ENCODE measurements around the gene TRIM71.
"Not testable (repeated sequence)": the region's sequence is repeated elsewhere in the genome, so short reads cannot be mapped to it uniquely, and the experiment has no call there.

Gene TRIM71

DNA sequence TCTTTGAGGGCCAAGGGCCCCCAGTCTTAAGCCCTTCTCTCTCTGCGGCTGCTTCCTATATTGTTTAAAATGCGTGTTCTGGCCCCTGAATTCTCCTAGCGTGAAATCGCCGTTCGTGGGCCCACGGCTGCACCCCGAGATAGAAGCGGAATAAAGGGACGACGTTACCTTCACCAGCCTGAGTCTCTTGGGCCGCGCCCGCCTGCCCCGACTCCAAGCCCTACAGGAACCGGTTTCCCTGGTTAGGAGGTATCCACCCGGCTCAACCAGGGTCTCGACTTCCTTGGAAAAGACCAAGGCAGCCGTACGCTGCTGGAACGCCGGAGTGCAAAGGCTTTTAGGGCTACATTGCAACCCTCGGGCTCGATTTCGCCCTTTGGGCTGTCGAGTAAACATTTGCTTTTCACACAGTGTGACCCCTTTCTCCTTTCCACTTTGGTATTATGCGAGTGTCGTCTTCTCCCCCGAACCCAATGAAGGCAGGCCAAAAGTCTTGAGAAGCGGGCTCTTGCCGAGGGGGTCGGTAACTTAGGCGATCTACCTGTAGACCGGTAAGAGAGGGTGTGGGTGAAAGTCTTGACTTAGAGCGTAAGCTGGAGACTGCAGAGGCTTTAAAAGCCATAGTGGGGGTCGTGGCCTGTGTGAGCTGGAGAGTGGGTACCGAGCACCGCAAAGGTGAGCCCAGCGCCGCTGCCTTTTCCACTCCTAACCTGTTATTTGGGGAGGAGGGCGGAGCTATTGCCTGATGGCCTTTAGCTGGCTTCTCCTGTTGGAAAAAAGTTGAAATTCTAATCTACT, 2.0 kb downstream of the TRIM71 start:
- no peak for DNase-seq (ENCODE audit: low read depth)
- TF ChIP-seq, protein P1, sequence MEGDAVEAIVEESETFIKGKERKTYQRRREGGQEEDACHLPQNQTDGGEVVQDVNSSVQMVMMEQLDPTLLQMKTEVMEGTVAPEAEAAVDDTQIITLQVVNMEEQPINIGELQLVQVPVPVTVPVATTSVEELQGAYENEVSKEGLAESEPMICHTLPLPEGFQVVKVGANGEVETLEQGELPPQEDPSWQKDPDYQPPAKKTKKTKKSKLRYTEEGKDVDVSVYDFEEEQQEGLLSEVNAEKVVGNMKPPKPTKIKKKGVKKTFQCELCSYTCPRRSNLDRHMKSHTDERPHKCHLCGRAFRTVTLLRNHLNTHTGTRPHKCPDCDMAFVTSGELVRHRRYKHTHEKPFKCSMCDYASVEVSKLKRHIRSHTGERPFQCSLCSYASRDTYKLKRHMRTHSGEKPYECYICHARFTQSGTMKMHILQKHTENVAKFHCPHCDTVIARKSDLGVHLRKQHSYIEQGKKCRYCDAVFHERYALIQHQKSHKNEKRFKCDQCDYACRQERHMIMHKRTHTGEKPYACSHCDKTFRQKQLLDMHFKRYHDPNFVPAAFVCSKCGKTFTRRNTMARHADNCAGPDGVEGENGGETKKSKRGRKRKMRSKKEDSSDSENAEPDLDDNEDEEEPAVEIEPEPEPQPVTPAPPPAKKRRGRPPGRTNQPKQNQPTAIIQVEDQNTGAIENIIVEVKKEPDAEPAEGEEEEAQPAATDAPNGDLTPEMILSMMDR (IDR thresholded peaks at IDR 0.05; ENCODE audit: low read depth, low read length, missing control alignments) = no peak
- in situ Hi-C loops (cut with HindIII; ENCODE audit: low sequenced_read_pairs) = no loop called here
- no peak overlapping the region for H3K4me3 ChIP-seq (ENCODE audit: low read depth, low read length)

DNA sequence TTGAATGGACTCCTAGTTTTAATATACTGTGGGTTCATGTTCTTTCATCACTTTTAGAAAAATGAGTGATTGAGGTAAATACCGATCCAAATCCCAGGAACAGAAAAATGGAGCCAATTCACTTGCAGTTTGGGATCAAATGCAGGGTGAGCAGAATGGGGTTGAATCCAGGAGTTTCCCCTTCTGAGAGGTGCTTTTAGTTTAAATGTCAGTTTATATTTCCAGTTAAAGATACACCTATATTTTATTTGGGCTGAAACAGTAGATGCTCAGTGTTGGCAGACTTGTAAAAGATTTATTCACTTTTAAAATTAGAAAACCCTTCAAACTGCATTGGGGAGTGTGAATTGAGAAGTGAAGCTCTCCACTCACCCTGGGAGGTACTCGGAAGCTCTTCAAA, 2.6 kb downstream of the TRIM71 start:
- TF ChIP-seq, protein P1 (IDR thresholded peaks at IDR 0.05; ENCODE audit: low read depth, low read length, missing control alignments) = no peak
- in situ Hi-C loops (cut with HindIII; ENCODE audit: low sequenced_read_pairs) = no loop called here
- DNase-seq (ENCODE audit: low read depth) = no peak
- no peak overlapping the region for H3K4me3 ChIP-seq (ENCODE audit: low read depth, low read length)

DNA sequence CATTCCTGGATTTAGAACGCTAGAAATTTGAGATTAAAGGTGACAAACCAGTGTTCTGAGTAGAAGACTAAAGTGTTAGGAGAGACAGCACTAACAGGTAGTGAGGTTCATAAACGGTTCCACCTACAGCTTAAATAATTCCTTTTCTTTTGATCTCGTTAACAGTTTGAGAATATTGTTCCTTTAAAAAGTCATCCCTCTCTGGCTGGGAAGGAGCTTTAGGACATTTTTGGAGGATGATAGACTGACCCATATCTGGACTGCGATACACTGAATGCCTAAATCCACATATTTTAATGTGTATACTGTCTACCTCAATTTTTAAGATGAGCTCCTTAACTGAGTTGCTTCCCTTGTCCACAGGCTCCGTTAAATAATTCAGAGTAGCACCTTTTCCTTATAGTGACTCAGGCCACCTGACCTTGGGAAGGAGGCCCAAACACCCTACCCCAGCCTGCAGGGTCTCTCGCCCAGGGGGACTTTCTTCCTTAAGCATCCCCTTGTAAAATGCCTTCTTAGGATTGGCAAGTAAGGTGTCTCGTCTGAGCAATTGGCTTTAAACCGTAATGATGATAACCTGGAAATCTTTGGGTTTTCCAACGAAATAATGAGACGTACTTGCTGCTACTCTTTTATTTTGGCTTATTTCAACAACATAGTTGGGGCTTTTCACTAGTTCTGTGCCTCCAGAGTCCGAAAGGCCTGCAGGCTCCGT, 3.3 kb downstream of the TRIM71 start:
- H3K4me3 ChIP-seq (ENCODE audit: low read depth, low read length) = no peak overlapping the region
- in situ Hi-C loops (cut with HindIII; ENCODE audit: low sequenced_read_pairs) = no loop called here
- DNase-seq (ENCODE audit: low read depth) = no peak
- TF ChIP-seq, protein P1 (IDR thresholded peaks at IDR 0.05; ENCODE audit: low read depth, low read length, missing control alignments) = no peak

DNA sequence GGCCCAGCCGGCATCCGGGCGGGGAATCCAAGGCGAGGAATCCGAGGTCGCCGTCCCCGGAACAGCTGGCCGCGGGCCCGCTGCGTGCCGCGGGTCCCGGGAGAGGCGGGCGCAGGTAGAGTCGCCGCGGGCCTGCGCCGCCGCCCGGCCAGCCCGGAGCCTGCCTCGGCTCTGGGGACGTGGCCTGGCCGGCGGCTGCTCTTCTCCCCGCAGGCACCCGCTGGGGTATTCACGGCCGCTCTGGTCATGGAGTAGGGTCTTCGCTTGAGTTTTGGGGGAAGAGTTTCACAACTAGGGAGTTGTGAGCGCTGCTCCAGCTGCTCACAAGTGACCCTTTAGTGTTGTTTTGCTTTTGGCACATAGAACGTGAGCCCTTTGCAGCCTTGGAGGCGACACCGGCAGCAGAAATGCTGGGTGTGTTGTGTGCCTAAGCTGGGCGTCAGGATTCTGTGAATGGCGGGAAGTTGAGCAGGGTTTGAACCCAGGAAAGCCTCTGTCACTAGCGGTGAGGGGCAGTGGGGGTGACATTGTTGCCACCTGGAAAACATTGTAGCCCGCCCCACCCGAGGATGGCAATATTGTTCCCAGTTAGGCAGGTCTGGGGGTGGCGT, 4.0 kb downstream of the TRIM71 start:
- TF ChIP-seq, protein P1 (IDR thresholded peaks at IDR 0.05; ENCODE audit: low read depth, low read length, missing control alignments) = no peak
- no peak for DNase-seq (ENCODE audit: low read depth)
- H3K4me3 ChIP-seq (ENCODE audit: low read depth, low read length) = no peak overlapping the region
- in situ Hi-C loops (cut with HindIII; ENCODE audit: low sequenced_read_pairs) = no loop called here

DNA sequence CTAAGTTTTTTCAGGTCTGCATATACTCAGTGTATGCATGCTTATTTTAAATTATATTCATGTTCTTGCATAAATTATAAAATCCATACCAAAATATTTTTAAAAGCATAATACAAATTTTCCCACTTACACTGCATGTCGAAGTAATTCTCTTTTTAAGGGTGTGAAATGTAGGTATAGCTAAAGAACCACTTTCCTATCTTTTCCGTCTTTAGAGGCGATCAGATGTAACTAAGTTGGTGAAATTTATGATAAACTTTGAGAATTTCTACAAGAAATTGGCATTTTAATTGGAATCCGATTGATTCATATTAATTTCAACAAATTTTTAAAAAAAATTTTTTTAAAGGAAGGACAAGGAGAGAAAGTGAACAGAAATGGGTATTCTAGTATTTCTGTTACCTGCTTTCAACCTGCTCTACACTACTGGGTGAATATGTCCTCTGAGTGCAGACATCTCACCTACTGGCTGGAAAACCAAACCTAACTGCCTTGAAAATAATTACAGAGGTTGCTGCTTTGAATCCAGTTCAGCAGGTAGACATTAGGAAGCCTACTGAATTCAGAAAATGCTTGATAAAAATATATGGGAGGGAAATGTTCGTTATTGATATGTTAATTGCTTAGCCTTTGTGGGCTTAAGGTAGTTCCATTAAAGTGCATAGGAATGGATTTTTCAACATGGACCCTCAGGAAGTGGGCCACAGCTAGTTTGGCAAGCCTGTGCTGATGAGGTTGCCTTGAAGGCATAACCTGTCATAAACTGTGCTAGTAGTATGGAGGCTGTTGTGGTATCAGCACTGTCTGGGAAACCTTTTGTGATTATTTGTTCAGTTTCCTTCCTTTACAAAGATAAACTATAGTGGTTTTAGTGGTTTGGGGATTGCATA, 5.1 kb downstream of the TRIM71 start:
- H3K4me3 ChIP-seq (ENCODE audit: low read depth, low read length) = no peak overlapping the region
- in situ Hi-C loops (cut with HindIII; ENCODE audit: low sequenced_read_pairs) = no loop called here
- no peak for DNase-seq (ENCODE audit: low read depth)
- TF ChIP-seq, protein P1 (IDR thresholded peaks at IDR 0.05; ENCODE audit: low read depth, low read length, missing control alignments) = no peak

DNA sequence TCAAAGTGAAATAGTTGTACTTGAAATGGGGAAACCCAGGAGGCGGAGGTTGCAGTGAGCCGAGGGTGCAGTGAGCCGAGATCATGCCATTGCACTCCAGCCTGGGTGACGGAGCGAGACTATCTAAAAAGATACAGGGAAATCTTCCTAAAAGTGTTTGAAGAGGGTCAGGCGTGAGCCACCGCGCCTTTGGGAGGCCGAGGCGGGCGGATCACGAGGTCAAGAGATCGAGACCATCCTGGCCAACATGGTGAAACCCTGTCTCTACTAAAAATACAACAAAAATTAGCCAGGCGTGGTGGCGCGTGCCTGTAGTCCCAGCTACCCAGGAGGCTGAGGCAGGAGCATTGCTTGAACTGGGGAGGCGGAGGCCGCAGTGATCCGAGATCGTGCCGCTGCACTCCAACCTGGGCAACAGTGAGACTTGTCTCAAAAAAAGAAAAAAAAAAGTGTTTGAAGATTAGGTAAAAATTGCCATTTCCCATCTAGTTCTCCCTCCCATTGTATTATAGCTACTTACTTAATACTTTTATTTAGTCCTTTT, 5.9 kb downstream of the TRIM71 start:
- in situ Hi-C loops (cut with HindIII; ENCODE audit: low sequenced_read_pairs); DNase-seq (ENCODE audit: low read depth); H3K4me3 ChIP-seq (ENCODE audit: low read depth, low read length): not testable (repeated sequence)

Measured in astrocyte of the cerebellum (primary cell).